HG03097 (cell line): ENCODE measurements around the gene NPFFR1.

Source experiments
- ATAC-seq: cut with Tn5 transposase; IDR thresholded peaks from one replicate; pipeline ENCODE4 v1.9.1; 2021; ENCODE audit not compliant: unreplicated experiment, low FRiP score

The NPFFR1 gene

GRCh38 chr10:70289739-70290138, 5.9 kb upstream of the NPFFR1 start:
- ATAC-seq = no peak

- ATAC-seq = no peak
Observed at GRCh38 chr10:70286616-70287015, 2.8 kb upstream of the NPFFR1 start.

GRCh38 chr10:70285476-70285831, 1.6 kb upstream of the NPFFR1 start:
- no peak for ATAC-seq

- ATAC-seq = no peak
Observed at GRCh38 chr10:70284542-70285475, 1.0 kb upstream of the NPFFR1 start.

- no peak for ATAC-seq
Observed at GRCh38 chr10:70283071-70283444, 746 bp downstream of the NPFFR1 start.

- ATAC-seq = no peak
Observed at GRCh38 chr10:70281609-70282008, 2.2 kb downstream of the NPFFR1 start.

GRCh38 chr10:70280099-70280498, 3.7 kb downstream of the NPFFR1 start:
- no peak for ATAC-seq

- ATAC-seq = no peak
Observed at GRCh38 chr10:70277396-70278030, 6.3 kb downstream of the NPFFR1 start.

GRCh38 chr10:70274643-70275042, 9.2 kb downstream of the NPFFR1 start:
- ATAC-seq = no peak

GRCh38 chr10:70272925-70273316, 10.9 kb downstream of the NPFFR1 start:
- ATAC-seq = peak; percentile 56

- ATAC-seq = no peak
Observed at GRCh38 chr10:70271996-70272924, 11.5 kb downstream of the NPFFR1 start.

- no peak for ATAC-seq
Observed at GRCh38 chr10:70270952-70271351, 12.9 kb downstream of the NPFFR1 start.

- no peak for ATAC-seq
Observed at GRCh38 chr10:70269741-70270140, 14.1 kb downstream of the NPFFR1 start.

- no peak for ATAC-seq
Observed at GRCh38 chr10:70268376-70268775, 15.4 kb downstream of the NPFFR1 start.

GRCh38 chr10:70267161-70267933, 16.5 kb downstream of the NPFFR1 start:
- no peak for ATAC-seq

- no peak for ATAC-seq
Observed at GRCh38 chr10:70266701-70267100, 17.1 kb downstream of the NPFFR1 start.

- ATAC-seq = no peak
Observed at GRCh38 chr10:70266056-70266455, 17.7 kb downstream of the NPFFR1 start.

- no peak for ATAC-seq
Observed at GRCh38 chr10:70265032-70265689, 18.6 kb downstream of the NPFFR1 start.

GRCh38 chr10:70260734-70261133, 23.1 kb downstream of the NPFFR1 start:
- no peak for ATAC-seq

GRCh38 chr10:70260259-70260658, 23.5 kb downstream of the NPFFR1 start:
- ATAC-seq = no peak
